Measurements from ENCODE around the gene CLIP1. TPM values are rescaled to one million over a fixed set of nuclear protein-coding genes. Genes with fewer than 3 reads are reported as not detected.
"Not testable (repeated sequence)": the region's sequence is repeated elsewhere in the genome, so short reads cannot be mapped to it uniquely, and the experiment has no call there.

Gene CLIP1
- total RNA-seq, 1 donor from 2014 or later = 114 TPM

GRCh38 chr12:122366685-122367475 lies 55.6 kb downstream of the CLIP1 start:
- intact Hi-C loops (cut with DNase I) = no loop called here
- peak; percentile 57 for DNase-seq (ENCODE audit: low spot score)

GRCh38 chr12:122365226-122365625 lies 57.2 kb downstream of the CLIP1 start:
- DNase-seq (ENCODE audit: low spot score); ATAC-seq: not testable (repeated sequence)

More at GRCh38 chr12:122366685-122367475, 55.6 kb downstream of the CLIP1 start:
- peak; percentile 96 for ATAC-seq

GRCh38 chr12:122363782-122364181 lies 58.7 kb downstream of the CLIP1 start:
- intact Hi-C loops (cut with DNase I) = no loop called here
- peak; percentile 51 for DNase-seq (ENCODE audit: low spot score)
- ATAC-seq = peak; percentile 61

More at GRCh38 chr12:122365226-122365625, 57.2 kb downstream of the CLIP1 start:
- intact Hi-C loops (cut with DNase I) = not testable (repeated sequence)

GRCh38 chr12:122362755-122363154 lies 59.7 kb downstream of the CLIP1 start:
- DNase-seq (ENCODE audit: low spot score) = no peak
- intact Hi-C loops (cut with DNase I) = no loop called here
- no peak for ATAC-seq

- intact Hi-C loops (cut with DNase I); DNase-seq (ENCODE audit: low spot score); ATAC-seq: not testable (repeated sequence)
Observed at GRCh38 chr12:122358403-122358802, 64.1 kb downstream of the CLIP1 start.

GRCh38 chr12:122357536-122357935 lies 64.9 kb downstream of the CLIP1 start:
- intact Hi-C loops (cut with DNase I) = not testable (repeated sequence)

GRCh38 chr12:122356991-122357390 lies 65.5 kb downstream of the CLIP1 start:
- DNase-seq (ENCODE audit: low spot score); intact Hi-C loops (cut with DNase I); ATAC-seq: not testable (repeated sequence)

More at GRCh38 chr12:122357536-122357935, 64.9 kb downstream of the CLIP1 start:
- DNase-seq (ENCODE audit: low spot score); ATAC-seq: not testable (repeated sequence)

GRCh38 chr12:122356192-122356635 lies 66.3 kb downstream of the CLIP1 start:
- DNase-seq (ENCODE audit: low spot score) (no peak), ATAC-seq (peak; percentile 89)
- intact Hi-C loops (cut with DNase I) = no loop called here

- no peak for DNase-seq (ENCODE audit: low spot score)
- ATAC-seq = no peak
- intact Hi-C loops (cut with DNase I) = no loop called here
Observed at GRCh38 chr12:122355706-122356105, 66.8 kb downstream of the CLIP1 start.

- ATAC-seq (no peak), DNase-seq (ENCODE audit: low spot score) (no peak)
- intact Hi-C loops (cut with DNase I) = no loop called here
Observed at GRCh38 chr12:122354958-122355641, 67.4 kb downstream of the CLIP1 start.

GRCh38 chr12:122352394-122352793 lies 70.1 kb downstream of the CLIP1 start:
- intact Hi-C loops (cut with DNase I) = no loop called here
- no peak for ATAC-seq
- no peak for DNase-seq (ENCODE audit: low spot score)

- peak; percentile 65 for ATAC-seq
- intact Hi-C loops (cut with DNase I) = no loop called here
- DNase-seq (ENCODE audit: low spot score) = no peak
Observed at GRCh38 chr12:122350141-122350848, 72.2 kb downstream of the CLIP1 start.

GRCh38 chr12:122349078-122349477 lies 73.4 kb downstream of the CLIP1 start:
- DNase-seq (ENCODE audit: low spot score) = no peak
- no peak for ATAC-seq
- intact Hi-C loops (cut with DNase I) = no loop called here

- no peak for DNase-seq (ENCODE audit: low spot score)
- no peak for ATAC-seq
- intact Hi-C loops (cut with DNase I) = no loop called here
Observed at GRCh38 chr12:122348505-122348904, 74.0 kb downstream of the CLIP1 start.

GRCh38 chr12:122346054-122346453 lies 76.4 kb downstream of the CLIP1 start:
- DNase-seq (ENCODE audit: low spot score) = no peak
- intact Hi-C loops (cut with DNase I) = no loop called here

GRCh38 chr12:122345042-122345441 lies 77.4 kb downstream of the CLIP1 start:
- intact Hi-C loops (cut with DNase I) = no loop called here
- ATAC-seq (no peak), DNase-seq (ENCODE audit: low spot score) (no peak)

More at GRCh38 chr12:122346054-122346453, 76.4 kb downstream of the CLIP1 start:
- ATAC-seq = no peak

- intact Hi-C loops (cut with DNase I) = no loop called here
- DNase-seq (ENCODE audit: low spot score) (no peak), ATAC-seq (no peak)
Observed at GRCh38 chr12:122336015-122336946, 86.2 kb downstream of the CLIP1 start.
